ENCODE measurements around the gene SCAF11. TPM values are rescaled to one million over a fixed set of nuclear protein-coding genes. Genes with fewer than 3 reads are reported as not detected.

Gene SCAF11
- total and polyA plus RNA-seq, 10 of the 15 experiments (the other 5 are each of a cell fraction or from before 2014, with no cell fraction given), result 42.0 to 153 (median 100) TPM

- ChIA-PET POLR2A (interaction anchor here (1.1 kb wide), 1 partner anchor 33 kb away, joined by 3 read pairs; no protein-coding TSS in a partner anchor), RAD21 (ENCODE audit: unreplicated experiment) (no interaction called here), CTCF (interaction anchor here (0.7 to 1.5 kb wide), 2 partner anchors 14 to 416 kb away, joined by 3 read pairs; no protein-coding TSS in a partner anchor), SMC1A (ENCODE audit: uncharacterized antibody, unreplicated experiment) (interaction anchor here (0.5 to 1.7 kb wide), 5 partner anchors 9 to 30 kb away, joined by 3 to 5 read pairs (median 4); no protein-coding TSS in a partner anchor)
- Histone ChIP-seq H3K36me3 (ENCODE audit: control insufficient read depth in 2 of 2, insufficient read depth in 2 of 2, low read length in 1 of 2) (peaks cover 2 to 30% of the 10 kb centered on the region in 2 experiments), H3K4me3 (no peak overlapping the region), H3K4me1 (ENCODE audit: control insufficient read depth, insufficient read depth, low read length) (no peaks in the 10 kb centered on the region), H4K20me1 (ENCODE audit: control insufficient read depth, insufficient read depth) (no peaks in the 10 kb centered on the region), H2AFZ (ENCODE audit: control insufficient read depth, low read depth, low read length) (no peak overlapping the region), H3K4me2 (ENCODE audit: control insufficient read depth, insufficient read depth) (no peak overlapping the region), H3K27ac (ENCODE audit: control insufficient read depth, insufficient read depth) (no peak overlapping the region), H3K9me3 (replicated peaks; ENCODE audit: control insufficient read depth, insufficient read depth, low read length) (no peaks in the 10 kb centered on the region), H3K9ac (ENCODE audit: control insufficient read depth, insufficient read depth, low read length) (no peak overlapping the region), H3K27me3 (replicated peaks in 1 of 2; ENCODE audit: control insufficient read depth in 2 of 2, insufficient read depth in 2 of 2, low read length in 1 of 2) (no peaks in the 10 kb centered on the region), H3K79me2 (ENCODE audit: control insufficient read depth, insufficient read depth, low read length) (no peaks in the 10 kb centered on the region)
- DNase-seq (ENCODE audit: low read depth, low spot score) (no peak), ATAC-seq (no peak), FAIRE-seq (no peak)
- intact Hi-C loops (cut with micrococcal nuclease; ENCODE audit: unreplicated experiment) (no loop called here), in situ Hi-C loops (cut with MboI) (no loop called here)
- TF ChIP-seq PRDM15 (CRISPR knock-in tag; IDR thresholded peaks at IDR 0.05) (no peak), FOXK2 (IDR thresholded peaks at IDR 0.05) (no peak), SRF (IDR thresholded peaks at IDR 0.05; ENCODE audit: low read depth in 2 of 2, low read length in 2 of 2) (no peak), PML (IDR thresholded peaks at IDR 0.05; ENCODE audit: low read length) (no peak), YY1 (IDR thresholded peaks at IDR 0.05; ENCODE audit: low read depth, low read length) (no peak), ETV6 (conservative IDR thresholded peaks at IDR 0.05 in 1 of 2, IDR thresholded peaks at IDR 0.05 in 1 of 2; ENCODE audit: borderline replicate concordance in 1 of 2, low read depth in 1 of 2) (no peak), YBX1 (IDR thresholded peaks at IDR 0.05) (no peak), NFYB (IDR thresholded peaks at IDR 0.05; ENCODE audit: insufficient read depth, low read depth, low read length) (no peak), SUZ12 (IDR thresholded peaks at IDR 0.05; ENCODE audit: unreplicated experiment) (no peak), ZNF384 (IDR thresholded peaks at IDR 0.05; ENCODE audit: borderline replicate concordance, low read depth, low read length) (no peak), RBBP5 (conservative IDR thresholded peaks at IDR 0.05) (no peak)
- TF ChIP-seq, protein P1, sequence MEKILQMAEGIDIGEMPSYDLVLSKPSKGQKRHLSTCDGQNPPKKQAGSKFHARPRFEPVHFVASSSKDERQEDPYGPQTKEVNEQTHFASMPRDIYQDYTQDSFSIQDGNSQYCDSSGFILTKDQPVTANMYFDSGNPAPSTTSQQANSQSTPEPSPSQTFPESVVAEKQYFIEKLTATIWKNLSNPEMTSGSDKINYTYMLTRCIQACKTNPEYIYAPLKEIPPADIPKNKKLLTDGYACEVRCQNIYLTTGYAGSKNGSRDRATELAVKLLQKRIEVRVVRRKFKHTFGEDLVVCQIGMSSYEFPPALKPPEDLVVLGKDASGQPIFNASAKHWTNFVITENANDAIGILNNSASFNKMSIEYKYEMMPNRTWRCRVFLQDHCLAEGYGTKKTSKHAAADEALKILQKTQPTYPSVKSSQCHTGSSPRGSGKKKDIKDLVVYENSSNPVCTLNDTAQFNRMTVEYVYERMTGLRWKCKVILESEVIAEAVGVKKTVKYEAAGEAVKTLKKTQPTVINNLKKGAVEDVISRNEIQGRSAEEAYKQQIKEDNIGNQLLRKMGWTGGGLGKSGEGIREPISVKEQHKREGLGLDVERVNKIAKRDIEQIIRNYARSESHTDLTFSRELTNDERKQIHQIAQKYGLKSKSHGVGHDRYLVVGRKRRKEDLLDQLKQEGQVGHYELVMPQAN (conservative IDR thresholded peaks at IDR 0.05), result no peak
- no TSS peak for BruUV-seq (replicated peaks)
Measured at GRCh38 chr12:45948546-45948945, 41.8 kb downstream of the SCAF11 start.
